Spleen (tissue), 7 donors: Measurements from ENCODE around the gene NUDT9.

Experiments used
- POLR2A ChIP-seq, 3 donors: fragments of 450-650 bp; IDR thresholded peaks; one replicate each; pipeline ENCODE4 v1.5.1; 2017; ENCODE audit warnings: antibody characterized with exemption in 3 of 3, mild to moderate bottlenecking in 1 of 3
- POLR2AphosphoS5 ChIP-seq, 3 donors: sonication (generic); formaldehyde crosslinking; IDR thresholded peaks; one replicate each; pipeline ENCODE4 v1.5.1; 2017; ENCODE audit warnings: antibody characterized with exemption in 3 of 3
- TF ChIP-seq, protein P1 (sequence below), 11 experiments: fragments of 200-600 bp in 7 of 11; fragments of 450-650 bp in 4 of 11; sonication (generic) in 4 of 11; IDR thresholded peaks in 8 of 11; conservative IDR thresholded peaks in 3 of 11; 1 replicate in 7 of 11; 2 replicates in 4 of 11; pipeline versions ENCODE4 v1.4.0 to v1.8.0; 2016 to 2021; ENCODE audit warnings: antibody characterized with exemption in 11 of 11, inconsistent platforms in 4 of 11, mild to moderate bottlenecking in 1 of 11
- donor health status: DM: no; HTN: no; CAD: no; lungs with moderate emphysema.
- donor health status: DM: no; HTN: no; CAD: no.
- donor health status: DM: no; HTN: no; CAD: no.

- TF ChIP-seq, protein P1, sequence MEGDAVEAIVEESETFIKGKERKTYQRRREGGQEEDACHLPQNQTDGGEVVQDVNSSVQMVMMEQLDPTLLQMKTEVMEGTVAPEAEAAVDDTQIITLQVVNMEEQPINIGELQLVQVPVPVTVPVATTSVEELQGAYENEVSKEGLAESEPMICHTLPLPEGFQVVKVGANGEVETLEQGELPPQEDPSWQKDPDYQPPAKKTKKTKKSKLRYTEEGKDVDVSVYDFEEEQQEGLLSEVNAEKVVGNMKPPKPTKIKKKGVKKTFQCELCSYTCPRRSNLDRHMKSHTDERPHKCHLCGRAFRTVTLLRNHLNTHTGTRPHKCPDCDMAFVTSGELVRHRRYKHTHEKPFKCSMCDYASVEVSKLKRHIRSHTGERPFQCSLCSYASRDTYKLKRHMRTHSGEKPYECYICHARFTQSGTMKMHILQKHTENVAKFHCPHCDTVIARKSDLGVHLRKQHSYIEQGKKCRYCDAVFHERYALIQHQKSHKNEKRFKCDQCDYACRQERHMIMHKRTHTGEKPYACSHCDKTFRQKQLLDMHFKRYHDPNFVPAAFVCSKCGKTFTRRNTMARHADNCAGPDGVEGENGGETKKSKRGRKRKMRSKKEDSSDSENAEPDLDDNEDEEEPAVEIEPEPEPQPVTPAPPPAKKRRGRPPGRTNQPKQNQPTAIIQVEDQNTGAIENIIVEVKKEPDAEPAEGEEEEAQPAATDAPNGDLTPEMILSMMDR (IDR thresholded peaks at IDR 0.05 in 8 of 11, conservative IDR thresholded peaks at IDR 0.05 in 3 of 11) = no peak
- TF ChIP-seq POLR2AphosphoS5 (IDR thresholded peaks at IDR 0.05) = no peak
- TF ChIP-seq POLR2A (IDR thresholded peaks at IDR 0.05) = no peak
Measured at GRCh38 chr4:87382116-87382515, 40.3 kb upstream of the NUDT9 start.
